Measurements from ENCODE around the gene PDCD4.

Gene PDCD4

DNA sequence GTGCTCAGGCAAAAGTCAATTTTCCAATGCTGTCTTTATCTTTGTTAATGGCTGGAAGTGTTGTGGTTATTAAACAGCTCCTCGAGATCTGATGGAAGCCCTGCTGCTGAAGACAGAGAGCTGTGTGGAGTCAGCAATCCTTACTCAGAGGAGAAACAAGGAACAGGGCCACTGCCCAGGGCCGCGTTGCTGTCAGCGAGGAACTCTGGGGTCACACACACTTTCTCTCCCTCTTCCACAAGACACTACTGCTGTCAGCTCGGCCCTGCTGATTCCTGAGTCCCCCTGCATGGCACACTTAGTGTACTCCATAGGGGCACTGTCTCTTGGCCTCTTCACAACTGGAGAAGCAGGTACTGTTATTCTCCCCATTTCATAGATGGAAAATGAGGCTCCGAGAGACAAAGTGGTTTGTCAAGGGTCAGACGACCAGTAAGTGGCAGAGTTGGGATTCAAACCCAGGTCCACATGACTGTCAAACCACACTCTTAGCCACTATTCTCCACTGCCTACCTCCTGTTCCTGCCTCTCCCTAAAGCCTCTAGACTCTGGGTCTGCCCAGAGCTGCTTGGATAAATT, 29.3 kb upstream of the PDCD4 start:
- no peak for DNase-seq

GRCh38 chr10:110843031-110843430, 28.7 kb upstream of the PDCD4 start:
- DNase-seq, result no peak

GRCh38 chr10:110843796-110844616, 27.7 kb upstream of the PDCD4 start:
- DNase-seq, result peak; percentile 66

DNA sequence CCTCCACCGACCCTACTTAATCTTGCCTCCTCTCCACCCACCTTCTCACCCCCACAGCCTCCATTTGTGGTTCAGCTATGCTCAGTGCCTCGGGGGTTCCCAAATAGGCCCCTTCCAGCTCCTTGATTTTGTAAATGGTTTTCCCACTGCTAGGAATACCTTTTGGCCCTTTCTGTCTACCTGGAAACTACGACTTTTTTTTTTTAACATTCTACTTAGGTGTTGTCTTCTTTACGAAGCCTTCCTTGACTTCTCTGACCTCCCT, 27.2 kb upstream of the PDCD4 start:
- DNase-seq, result no peak

DNA sequence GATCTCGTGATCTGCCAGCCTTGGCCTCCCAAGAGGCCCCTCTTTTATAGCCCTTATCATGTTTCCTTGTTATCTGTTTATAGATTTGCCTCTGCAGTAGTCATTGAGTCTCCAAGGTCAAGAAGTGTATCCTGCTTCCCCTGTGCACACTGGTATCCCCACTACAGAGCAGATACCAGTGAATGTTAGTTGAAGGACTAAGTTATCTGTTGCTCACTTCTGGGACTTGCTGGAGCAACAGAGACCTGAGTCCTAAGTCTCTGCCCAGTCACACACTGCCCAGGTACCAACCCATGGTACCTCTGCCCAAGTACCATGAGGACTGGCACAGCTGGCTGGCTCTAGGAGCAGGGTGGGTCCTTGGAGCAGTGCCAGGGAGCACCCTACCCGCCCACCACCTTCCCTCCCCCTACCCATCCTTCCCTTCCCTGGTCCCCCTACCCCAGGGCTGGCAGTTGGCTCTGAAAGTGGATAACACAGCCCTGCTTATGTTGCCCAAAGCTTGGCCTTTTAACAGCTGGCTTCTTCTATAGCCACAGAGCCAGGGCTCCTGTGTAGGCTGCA, 26.5 kb upstream of the PDCD4 start:
- no peak for DNase-seq

- DNase-seq, result no peak
Observed at GRCh38 chr10:110845756-110846620, 25.7 kb upstream of the PDCD4 start.

DNA sequence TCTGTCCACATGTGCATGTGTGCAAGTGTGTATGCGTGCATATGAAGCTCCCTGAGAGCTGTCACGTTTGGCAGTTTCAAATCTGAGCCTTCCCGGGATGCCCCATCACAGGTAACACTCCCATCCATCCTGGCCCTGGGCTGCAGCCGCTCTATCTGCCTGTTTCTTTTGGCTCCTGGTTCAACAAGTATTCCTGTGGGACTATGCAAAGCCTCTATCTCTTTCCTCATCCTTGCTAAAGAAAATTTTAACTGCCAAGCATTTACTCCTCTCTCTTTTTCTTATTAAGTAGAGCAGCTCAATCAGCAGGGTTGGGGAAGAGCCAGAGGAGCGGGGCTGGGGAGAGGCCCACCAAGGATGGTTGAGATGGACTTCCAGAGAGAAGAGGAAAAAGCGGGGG, 24.4 kb upstream of the PDCD4 start:
- DNase-seq, result no peak

GRCh38 chr10:110848106-110848505, 23.6 kb upstream of the PDCD4 start:
- no peak for DNase-seq

DNA sequence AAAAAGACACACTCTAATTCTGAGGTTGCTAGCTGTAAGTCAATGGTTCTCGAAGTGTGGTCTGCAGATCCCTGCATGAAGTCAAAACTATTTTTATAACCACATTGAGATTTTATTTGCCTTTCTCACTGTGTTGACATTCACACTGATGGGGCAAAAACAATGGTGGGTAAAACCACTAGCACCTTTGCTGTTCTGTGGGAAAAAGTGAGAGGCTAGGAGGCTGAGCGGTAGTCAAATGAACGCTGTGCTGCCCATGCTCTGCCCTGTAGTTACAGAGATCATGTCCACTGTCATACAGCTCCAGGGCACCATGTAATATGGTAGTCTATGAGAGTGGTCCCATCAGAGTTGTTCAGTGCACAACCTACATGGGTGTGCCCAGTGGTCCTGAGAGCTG, 21.6 kb upstream of the PDCD4 start:
- no peak for DNase-seq

- DNase-seq, result no peak
Observed at GRCh38 chr10:110851020-110851612, 20.6 kb upstream of the PDCD4 start.

DNA sequence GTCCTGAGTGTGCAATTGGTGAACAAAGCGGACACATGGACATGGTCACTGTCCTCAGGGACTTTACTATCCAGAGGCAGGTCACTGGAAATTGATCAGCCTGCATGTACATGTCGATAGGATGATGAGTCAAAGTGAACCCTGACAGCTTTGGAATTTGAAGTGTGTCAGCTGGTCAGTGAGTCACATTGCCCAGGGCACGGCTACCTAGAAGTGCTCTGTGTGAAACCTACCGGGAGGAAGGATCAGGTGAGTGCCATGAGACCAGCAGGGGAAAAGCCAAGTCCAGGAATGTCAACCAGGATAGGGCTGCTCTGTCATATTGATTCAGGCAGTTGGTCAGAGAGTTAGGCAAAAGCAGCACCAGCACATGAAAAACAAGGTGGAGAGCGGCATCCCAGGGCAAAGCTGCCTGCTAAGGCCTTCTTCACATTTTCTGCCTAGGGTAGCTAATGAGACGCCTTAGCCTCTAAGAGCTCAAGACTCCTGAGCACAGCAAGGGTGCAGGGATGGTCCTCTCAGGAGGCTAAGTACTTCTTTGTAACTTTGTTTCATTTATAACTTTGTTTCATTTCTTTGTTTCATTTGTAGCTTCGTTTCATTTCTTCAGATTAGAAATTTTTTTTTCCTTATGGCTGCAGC, 19.4 kb upstream of the PDCD4 start:
- no peak for DNase-seq

DNA sequence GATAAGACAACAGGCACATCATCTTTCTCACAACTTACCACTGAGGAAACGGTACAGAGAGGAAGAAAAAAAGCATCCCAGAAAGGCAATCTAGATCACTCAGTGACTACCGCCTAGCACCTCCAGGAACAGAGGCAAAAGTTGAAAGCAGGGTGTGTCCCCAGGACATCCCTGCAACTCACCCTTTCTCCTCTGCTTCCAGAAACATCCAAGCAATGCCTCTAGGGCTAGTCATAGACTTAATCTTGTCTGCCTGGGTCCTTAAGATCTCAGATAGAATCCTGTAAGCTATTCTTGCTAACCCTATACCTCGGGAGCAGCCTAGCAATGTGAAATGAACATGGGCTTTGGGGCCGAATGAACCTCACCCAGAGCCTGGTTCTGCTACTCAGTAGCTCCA, 18.8 kb upstream of the PDCD4 start:
- DNase-seq, result no peak

- DNase-seq, result no peak
Observed at GRCh38 chr10:110853921-110854605, 17.7 kb upstream of the PDCD4 start.

- peak; percentile 43 for DNase-seq
Observed at GRCh38 chr10:110857265-110858171, 14.2 kb upstream of the PDCD4 start.

DNA sequence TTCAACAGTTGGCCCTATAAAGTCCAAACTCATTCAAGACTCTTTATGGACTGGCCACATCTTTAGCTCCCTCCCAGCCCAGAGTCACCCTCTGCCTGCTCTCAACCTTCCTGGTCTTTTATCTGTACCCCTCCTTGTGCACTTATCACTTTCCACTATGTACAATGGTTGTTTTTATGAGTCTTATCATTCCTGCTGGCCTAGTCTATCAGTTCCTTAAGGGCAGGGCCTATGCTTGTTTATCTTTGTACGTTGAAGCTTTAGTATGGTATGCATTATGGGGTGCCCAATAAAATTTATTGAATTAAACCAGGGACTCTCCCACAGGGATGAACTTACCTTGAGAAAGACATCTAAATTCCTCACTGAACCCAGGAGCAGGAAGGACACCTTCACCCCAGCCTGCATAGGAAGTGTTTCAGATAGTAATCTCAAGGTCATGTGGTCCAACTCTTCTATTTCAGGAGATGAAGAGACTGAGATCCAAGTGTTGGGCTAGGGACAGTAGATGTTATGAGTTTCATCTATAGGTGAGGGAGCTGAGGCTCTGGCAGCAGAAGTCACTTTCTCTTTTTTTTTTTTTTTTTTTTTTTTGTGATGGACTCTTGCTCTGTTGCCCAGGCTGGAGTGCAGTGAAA, 13.3 kb upstream of the PDCD4 start:
- no peak for DNase-seq

DNA sequence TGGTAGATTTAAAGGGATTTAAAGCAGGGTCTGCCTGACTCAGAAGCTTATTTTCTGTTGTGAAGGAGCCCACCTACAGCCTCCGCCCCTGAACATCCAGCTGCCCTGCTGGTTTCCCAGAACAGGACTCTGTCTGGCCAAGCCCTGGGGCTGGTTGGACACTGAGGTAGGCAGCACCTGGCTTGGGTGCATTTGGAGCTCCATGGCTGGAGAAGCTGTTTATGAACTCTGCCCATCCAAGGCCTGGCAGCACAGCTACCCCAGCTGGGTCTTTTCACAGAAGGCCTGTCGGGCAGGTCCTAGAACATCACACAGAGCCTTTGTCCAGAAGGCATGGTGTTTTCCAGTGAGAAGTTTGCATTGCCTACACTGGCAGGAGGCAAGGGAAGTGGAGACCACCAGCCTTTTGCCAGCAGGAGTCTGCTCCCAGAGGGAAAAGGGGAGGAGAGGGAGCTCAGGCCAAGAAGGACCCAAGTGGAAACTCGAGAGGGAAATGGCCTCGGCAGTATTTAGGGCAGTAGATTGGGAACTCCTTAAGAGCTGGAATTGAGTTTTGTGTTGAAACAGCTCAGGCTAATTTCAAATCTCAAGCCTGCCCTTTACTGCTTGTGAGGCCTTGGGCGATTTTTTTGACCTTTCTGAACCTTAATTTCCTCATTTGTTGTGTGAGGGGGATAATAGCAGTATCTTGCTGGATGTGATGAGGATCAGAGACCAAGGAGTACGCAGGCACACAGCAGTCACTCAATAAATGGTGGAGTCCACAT, 12.3 kb upstream of the PDCD4 start:
- DNase-seq, result no peak

- no peak for DNase-seq
Observed at GRCh38 chr10:110859973-110860376, 11.8 kb upstream of the PDCD4 start.

DNA sequence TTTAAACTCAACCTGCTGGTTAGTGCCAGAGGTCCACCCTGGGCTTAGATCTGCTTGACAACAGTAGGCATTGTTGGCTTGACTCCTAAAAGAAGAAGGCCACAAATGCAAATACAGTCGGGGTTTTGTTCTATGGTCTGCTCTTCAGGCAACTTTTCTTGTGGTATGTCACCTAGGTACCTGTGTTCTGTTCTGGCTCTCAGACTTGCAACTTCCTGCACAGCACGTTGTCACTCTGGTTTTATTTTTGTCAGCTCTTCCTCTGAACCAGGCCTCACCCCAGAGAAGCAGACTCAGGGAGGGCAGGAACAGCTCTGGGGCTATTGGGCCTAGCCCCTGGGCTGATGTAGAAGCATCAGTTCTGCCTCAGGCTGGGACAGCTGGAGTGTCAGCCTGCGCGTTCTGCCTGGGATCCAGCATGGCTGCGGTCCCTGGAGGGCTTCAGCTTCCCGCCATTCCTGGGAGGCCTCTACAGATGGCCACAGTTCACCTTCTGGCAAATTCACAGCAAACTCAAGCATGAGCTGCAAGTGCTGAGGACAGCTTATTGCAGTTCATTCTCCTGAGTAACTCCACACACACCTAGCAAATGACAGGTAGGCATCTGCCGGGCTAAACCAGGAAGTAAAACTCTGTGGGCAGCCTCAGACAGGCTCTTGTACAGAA, 11.0 kb upstream of the PDCD4 start:
- DNase-seq, result no peak

GRCh38 chr10:110861476-110861875, 10.3 kb upstream of the PDCD4 start:
- no peak for DNase-seq
